GM12878 (cell line): ENCODE results near the gene ARHGAP15. TPM values are rescaled to one million over a fixed set of nuclear protein-coding genes. Genes with fewer than 3 reads are reported as not detected.

Source experiments
- ATAC-seq: fragments of 200-7000 bp; cut with Tn5 transposase; 3 replicates; pipeline ENCODE4 v1.9.1; 2020; ENCODE audit warnings: mild to moderate bottlenecking, moderate library complexity
- BruUV-seq: library from RNA; stranded (reverse); fragments of 400-500 nt; replicated peaks from 2 replicates; lab custom pipeline; 2021; lab: Mats Ljungman, UMichigan
- CTCF ChIA-PET: fragments of 300-600 bp; sonication (Branson Sonifier 250); formaldehyde crosslinking; extraction: SDS; loops from one replicate; lab custom pipeline; 2021; ENCODE audit warnings: inconsistent platforms; lab: Yijun Ruan, JAX
- POLR2A ChIA-PET: fragments of 350-600 bp; formaldehyde crosslinking; extraction: SDS; loops from one replicate; lab custom pipeline; 2021; ENCODE audit warnings: inconsistent platforms; lab: Charles Lee
- RAD21 ChIA-PET: fragments of 300-600 bp; sonication (Branson Sonifier 250); formaldehyde crosslinking; loops from one replicate; lab custom pipeline; 2023; ENCODE audit warnings: antibody characterized with exemption; ENCODE audit not compliant: unreplicated experiment; lab: Charles Lee
- SMC1A ChIA-PET: fragments of 300-600 bp; sonication (Branson Sonifier 250); formaldehyde crosslinking; loops from one replicate; lab custom pipeline; 2023; ENCODE audit not compliant: unreplicated experiment, uncharacterized antibody; lab: Charles Lee
- DNase-seq: peaks from one replicate; pipeline ENCODE4 v3.0.0-alpha.2; 2011; ENCODE audit warnings: low read depth, low spot score
- FAIRE-seq: peaks from 3 replicates; lab custom pipeline; 2011; peaks lifted over from hg19 to GRCh38; lab: Jason Lieb, UNC
- H2AFZ ChIP-seq: 2 replicates; pipeline ENCODE4 v1.6.0; 2011; ENCODE audit warnings: low read depth, low read length, control low read depth; ENCODE audit not compliant: control insufficient read depth
- H3K27ac ChIP-seq: 2 replicates; pipeline ENCODE4 v1.5.1; 2011; ENCODE audit warnings: control low read depth; ENCODE audit not compliant: control insufficient read depth, insufficient read depth
- H3K27me3 ChIP-seq, 2 experiments: replicated peaks in 1 of 2; 2 replicates each; pipeline versions ENCODE4 v1.6.0 to v1.6.1; 2011; ENCODE audit warnings: low read length in 1 of 2; ENCODE audit not compliant: control insufficient read depth in 2 of 2, insufficient read depth in 2 of 2
- H3K36me3 ChIP-seq, 2 experiments: 2 replicates each; pipeline ENCODE4 v1.5.1; 2011; ENCODE audit warnings: low read length in 1 of 2; ENCODE audit not compliant: control insufficient read depth in 2 of 2, insufficient read depth in 2 of 2
- H3K4me1 ChIP-seq: 2 replicates; pipeline ENCODE4 v1.6.1; 2011; ENCODE audit warnings: mild to moderate bottlenecking, low read length, moderate library complexity, mixed read lengths; ENCODE audit not compliant: control insufficient read depth, insufficient read depth
- H3K4me2 ChIP-seq: 2 replicates; pipeline ENCODE4 v1.6.0; 2011; ENCODE audit warnings: control low read depth; ENCODE audit not compliant: control insufficient read depth, insufficient read depth
- H3K4me3 ChIP-seq: fragments of 200-600 bp; sonication (generic); 2 replicates; pipeline ENCODE4 v1.5.1; 2016
- H3K79me2 ChIP-seq: 2 replicates; pipeline ENCODE4 v1.6.0; 2011; ENCODE audit warnings: low read length; ENCODE audit not compliant: control insufficient read depth, insufficient read depth
- H3K9ac ChIP-seq: 2 replicates; pipeline ENCODE4 v1.8.0; 2011; ENCODE audit warnings: low read length, control low read depth, mixed read lengths; ENCODE audit not compliant: control insufficient read depth, insufficient read depth
- H3K9me3 ChIP-seq: replicated peaks from 3 replicates; pipeline ENCODE4 v1.5.1; 2011; ENCODE audit warnings: mild to moderate bottlenecking, low read length; ENCODE audit not compliant: control insufficient read depth, insufficient read depth
- H4K20me1 ChIP-seq: 2 replicates; pipeline ENCODE4 v1.6.0; 2011; ENCODE audit not compliant: control insufficient read depth, insufficient read depth
- CUX1 ChIP-seq: IDR thresholded peaks from 2 replicates; pipeline ENCODE4 v1.6.1; 2012; ENCODE audit warnings: improper control_type of control experiment, low read depth, low read length; ENCODE audit not compliant: insufficient replicate concordance
- EGR1 ChIP-seq, 2 experiments: IDR thresholded peaks; 1 replicate in 1 of 2; 2 replicates in 1 of 2; pipeline ENCODE4 v1.6.1; 2011 to 2012; ENCODE audit warnings: low read depth in 2 of 2, low read length in 2 of 2, borderline replicate concordance in 1 of 2, mild to moderate bottlenecking in 1 of 2, moderate library complexity in 1 of 2
- GABPA ChIP-seq: IDR thresholded peaks from 2 replicates; pipeline ENCODE4 v1.6.1; 2014; ENCODE audit warnings: antibody characterized with exemption, low read depth, mild to moderate bottlenecking, inconsistent platforms
- NBN ChIP-seq: fragments of 450-650 bp; IDR thresholded peaks from 2 replicates; pipeline ENCODE4 v1.6.1; 2016
- SMARCA5 ChIP-seq: fragments of 450-650 bp; IDR thresholded peaks from 2 replicates; pipeline ENCODE4 v1.6.1; 2017; ENCODE audit warnings: mild to moderate bottlenecking
- SPI1 ChIP-seq: IDR thresholded peaks from 2 replicates; pipeline ENCODE4 v1.6.1; 2011; ENCODE audit warnings: low read depth, mild to moderate bottlenecking, low read length, moderate library complexity, borderline replicate concordance; ENCODE audit not compliant: insufficient read depth
- ZSCAN29 ChIP-seq: fragments of 450-650 bp; IDR thresholded peaks from 2 replicates; pipeline ENCODE4 v1.6.1; 2017; ENCODE audit warnings: mild to moderate bottlenecking, moderate library complexity
- WGBS: methylation state at CpG from one replicate; pipeline ENCODE4 v1.1.6; 2016; ENCODE audit warnings: low lambda C conversion rate; ENCODE audit not compliant: insufficient replicate concordance, insufficient coverage; ENCODE audit errors: missing lambda C conversion rate; 5-methylcytosine and 5-hydroxymethylcytosine counted together
- in situ Hi-C: fragments of 300-500 bp; cut with MboI; formaldehyde crosslinking; loops from 9 replicates; pipeline ENCODE4 v1.14.3; 2018; ENCODE audit warnings: mixed read lengths
- intact Hi-C: fragments of 100-400 bp; cut with micrococcal nuclease; formaldehyde crosslinking; loops from one replicate; pipeline ENCODE4 v1.14.2; 2022; ENCODE audit not compliant: unreplicated experiment
- polyA plus RNA-seq, 11 experiments: library from polyadenylated mRNA; depleted of rRNA in 4 of 11; unstranded in 6 of 11; stranded (reverse) in 5 of 11; fragments of >200 nt; fragmentation: Nextera tagmentation in 4 of 11; fragmentation: Illumina TruSeq in 1 of 11; extraction: Ambion mirVana in 4 of 11; extraction: Trizol in 1 of 11; gene quantifications; 1 replicate in 1 of 11; 2 replicates in 10 of 11; pipeline versions ENCODE4 v1.2.1 to v1.2.3, GENCODE V29; 2011 to 2016; ENCODE audit warnings: inconsistent platforms in 2 of 11, missing spikeins in 2 of 11, low read depth in 1 of 11
- total RNA-seq, 4 experiments: library from RNA; depleted of rRNA in 3 of 4; stranded (reverse); fragments of >200 nt in 3 of 4; fragmentation: Illumina TruSeq in 1 of 4; extraction: Trizol in 1 of 4; gene quantifications; 2 replicates each; pipeline versions ENCODE4 v1.2.1 to v1.2.3, GENCODE V29; 2013 to 2021
- TF ChIP-seq, protein P1 (sequence below): IDR thresholded peaks from 2 replicates; pipeline ENCODE4 v1.6.1; 2012; ENCODE audit warnings: mild to moderate bottlenecking, low read depth, low read length
- TF ChIP-seq, protein P2 (sequence below): fragments of 450-650 bp; IDR thresholded peaks from 2 replicates; pipeline ENCODE4 v1.6.1; 2016; ENCODE audit warnings: mild to moderate bottlenecking

Gene ARHGAP15
- total and polyA plus RNA-seq, 10 of the 15 experiments (the other 5 are each of a cell fraction or from before 2014, with no cell fraction given): 38.0 to 92.6 (median 66.7) TPM

GRCh38 chr2:143296089-143296488 lies 166.9 kb downstream of the ARHGAP15 start:
- FAIRE-seq: no peak
- no peaks in the 10 kb centered on the region for H3K27me3 ChIP-seq
- no peaks in the 10 kb centered on the region; a peak in 1 of 4 replicates for H3K36me3 ChIP-seq
- H3K79me2 ChIP-seq: no peaks in the 10 kb centered on the region
- no peak overlapping the region for H3K9ac ChIP-seq
- TF ChIP-seq SMARCA5 (no peak), GABPA (no peak), NBN (no peak), CUX1 (no peak), EGR1 (IDR thresholded peaks at IDR 0.05; ENCODE audit: borderline replicate concordance in 1 of 2, low read depth in 2 of 2, low read length in 2 of 2) (no peak), ZSCAN29 (no peak), SPI1 (peak; percentile 59; the same call in 1 of the 2 replicates)
- TF ChIP-seq, protein P1, sequence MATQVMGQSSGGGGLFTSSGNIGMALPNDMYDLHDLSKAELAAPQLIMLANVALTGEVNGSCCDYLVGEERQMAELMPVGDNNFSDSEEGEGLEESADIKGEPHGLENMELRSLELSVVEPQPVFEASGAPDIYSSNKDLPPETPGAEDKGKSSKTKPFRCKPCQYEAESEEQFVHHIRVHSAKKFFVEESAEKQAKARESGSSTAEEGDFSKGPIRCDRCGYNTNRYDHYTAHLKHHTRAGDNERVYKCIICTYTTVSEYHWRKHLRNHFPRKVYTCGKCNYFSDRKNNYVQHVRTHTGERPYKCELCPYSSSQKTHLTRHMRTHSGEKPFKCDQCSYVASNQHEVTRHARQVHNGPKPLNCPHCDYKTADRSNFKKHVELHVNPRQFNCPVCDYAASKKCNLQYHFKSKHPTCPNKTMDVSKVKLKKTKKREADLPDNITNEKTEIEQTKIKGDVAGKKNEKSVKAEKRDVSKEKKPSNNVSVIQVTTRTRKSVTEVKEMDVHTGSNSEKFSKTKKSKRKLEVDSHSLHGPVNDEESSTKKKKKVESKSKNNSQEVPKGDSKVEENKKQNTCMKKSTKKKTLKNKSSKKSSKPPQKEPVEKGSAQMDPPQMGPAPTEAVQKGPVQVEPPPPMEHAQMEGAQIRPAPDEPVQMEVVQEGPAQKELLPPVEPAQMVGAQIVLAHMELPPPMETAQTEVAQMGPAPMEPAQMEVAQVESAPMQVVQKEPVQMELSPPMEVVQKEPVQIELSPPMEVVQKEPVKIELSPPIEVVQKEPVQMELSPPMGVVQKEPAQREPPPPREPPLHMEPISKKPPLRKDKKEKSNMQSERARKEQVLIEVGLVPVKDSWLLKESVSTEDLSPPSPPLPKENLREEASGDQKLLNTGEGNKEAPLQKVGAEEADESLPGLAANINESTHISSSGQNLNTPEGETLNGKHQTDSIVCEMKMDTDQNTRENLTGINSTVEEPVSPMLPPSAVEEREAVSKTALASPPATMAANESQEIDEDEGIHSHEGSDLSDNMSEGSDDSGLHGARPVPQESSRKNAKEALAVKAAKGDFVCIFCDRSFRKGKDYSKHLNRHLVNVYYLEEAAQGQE: no peak
- TF ChIP-seq, protein P2, sequence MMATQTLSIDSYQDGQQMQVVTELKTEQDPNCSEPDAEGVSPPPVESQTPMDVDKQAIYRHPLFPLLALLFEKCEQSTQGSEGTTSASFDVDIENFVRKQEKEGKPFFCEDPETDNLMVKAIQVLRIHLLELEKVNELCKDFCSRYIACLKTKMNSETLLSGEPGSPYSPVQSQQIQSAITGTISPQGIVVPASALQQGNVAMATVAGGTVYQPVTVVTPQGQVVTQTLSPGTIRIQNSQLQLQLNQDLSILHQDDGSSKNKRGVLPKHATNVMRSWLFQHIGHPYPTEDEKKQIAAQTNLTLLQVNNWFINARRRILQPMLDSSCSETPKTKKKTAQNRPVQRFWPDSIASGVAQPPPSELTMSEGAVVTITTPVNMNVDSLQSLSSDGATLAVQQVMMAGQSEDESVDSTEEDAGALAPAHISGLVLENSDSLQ: peak; percentile 58
- CTCF ChIA-PET: interaction anchor here (2.2 kb wide), 1 partner anchor 12 kb away, joined by 11 read pairs; no protein-coding TSS in a partner anchor
- H4K20me1 ChIP-seq: no peaks in the 10 kb centered on the region
- H3K4me1 ChIP-seq: no peaks in the 10 kb centered on the region
- POLR2A ChIA-PET: no interaction called here
- RAD21 ChIA-PET: no interaction called here
- no peak for DNase-seq
- no peak overlapping the region for H2AFZ ChIP-seq
- intact Hi-C loops (no loop called here), in situ Hi-C loops (no loop called here)
- SMC1A ChIA-PET: no interaction called here
- ATAC-seq: peak; percentile 29; the same call in 1 of the 3 replicates
- no peak overlapping the region for H3K4me2 ChIP-seq
- no peak overlapping the region for H3K4me3 ChIP-seq
- H3K27ac ChIP-seq: no peak overlapping the region
- WGBS: 95% methylated on average over 3 of the region's 3 CpGs
- no TSS peak for BruUV-seq
- H3K9me3 ChIP-seq: no peaks in the 10 kb centered on the region
